T-helper 1 cell (primary cell): ENCODE measurements around the gene REXO1.

ENCODE experiments used
- DNase-seq, 5 donors: peaks; one replicate each; pipeline ENCODE4 v3.0.0-alpha.2; 2012 to 2020

The REXO1 gene

GRCh38 chr19:1766800-1767352 is 81.4 kb downstream of the REXO1 start:
- no peak for DNase-seq

DNA sequence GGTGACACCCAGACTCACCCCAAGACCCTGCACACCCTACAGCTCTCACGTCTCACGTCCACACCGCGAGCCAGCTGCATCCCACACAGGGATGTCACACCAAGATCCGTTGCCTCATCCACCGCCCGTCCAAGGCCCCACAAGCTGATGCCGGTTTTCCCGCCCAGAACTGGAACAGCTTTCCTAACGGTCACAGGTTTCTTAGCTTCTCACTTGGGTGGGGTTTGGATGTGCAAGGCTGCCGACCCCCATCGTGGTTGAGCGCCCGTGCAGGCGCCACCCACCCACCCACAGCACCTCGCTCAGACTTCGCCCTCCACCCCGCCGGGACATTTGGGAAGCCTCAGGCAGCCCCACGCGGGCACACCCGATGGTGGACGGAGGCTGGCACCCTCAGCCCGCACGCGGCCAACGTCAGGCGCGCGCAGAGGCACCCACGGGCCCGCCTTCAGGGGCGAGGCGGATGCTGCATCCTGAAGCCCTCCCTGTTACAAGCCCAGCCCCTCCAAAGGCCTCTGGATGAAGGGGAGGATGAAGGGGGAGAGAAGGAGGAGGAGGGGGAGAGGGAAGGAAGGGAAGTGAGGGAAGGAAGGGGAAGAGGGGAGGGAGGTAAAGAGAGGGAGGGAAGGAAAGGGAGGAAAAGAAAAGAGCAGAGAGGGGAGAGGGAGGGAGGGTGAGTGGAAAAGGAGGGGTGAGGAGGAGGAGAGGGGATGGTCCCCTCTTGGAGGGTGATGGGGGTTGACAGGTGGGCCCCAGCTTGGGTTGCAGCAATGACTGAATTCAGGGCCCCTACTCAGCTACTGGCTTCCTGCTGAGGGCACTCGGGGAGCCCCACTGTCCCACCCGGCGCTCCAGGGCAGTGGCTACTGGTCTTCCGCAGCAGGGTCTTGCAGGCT is 82.1 kb downstream of the REXO1 start:
- no peak for DNase-seq
